ENCODE data around the gene MINDY4.

Gene MINDY4

DNA sequence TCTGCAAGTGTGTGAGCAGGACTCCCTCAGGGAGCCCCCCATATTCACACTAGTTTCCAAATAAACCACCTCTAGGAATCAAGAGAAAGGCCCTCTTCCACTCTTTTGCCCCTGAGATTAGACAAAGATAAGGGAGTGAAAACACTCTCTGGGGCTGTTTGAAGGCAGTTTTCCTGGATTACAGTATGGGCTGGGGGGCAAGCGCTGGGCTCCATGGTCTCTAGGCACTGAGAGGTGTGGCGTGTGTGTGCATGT, 141.4 kb downstream of the MINDY4 start:
- Histone ChIP-seq H3K9me3 (ENCODE audit: control insufficient read depth, insufficient read depth, low read depth, low read length) (no peaks in the 10 kb centered on the region), H3K27ac (ENCODE audit: extremely low read depth, low read depth, low read length) (no peak overlapping the region), H3K4me3 (ENCODE audit: low read depth, low read length) (no peak overlapping the region), H3K4me1 (ENCODE audit: control insufficient read depth, insufficient read depth, low read length) (no peaks in the 10 kb centered on the region), H3K36me3 (ENCODE audit: control insufficient read depth in 2 of 2, insufficient read depth in 1 of 2, low read length in 2 of 2) (no peaks in the 10 kb centered on the region)
- TF ChIP-seq HOXD13 (CRISPR knock-in tag; IDR thresholded peaks at IDR 0.05; ENCODE audit: borderline replicate concordance) (no peak), YY2 (tag by site-specific recombination; IDR thresholded peaks at IDR 0.05) (no peak)
- TF ChIP-seq, protein P1, sequence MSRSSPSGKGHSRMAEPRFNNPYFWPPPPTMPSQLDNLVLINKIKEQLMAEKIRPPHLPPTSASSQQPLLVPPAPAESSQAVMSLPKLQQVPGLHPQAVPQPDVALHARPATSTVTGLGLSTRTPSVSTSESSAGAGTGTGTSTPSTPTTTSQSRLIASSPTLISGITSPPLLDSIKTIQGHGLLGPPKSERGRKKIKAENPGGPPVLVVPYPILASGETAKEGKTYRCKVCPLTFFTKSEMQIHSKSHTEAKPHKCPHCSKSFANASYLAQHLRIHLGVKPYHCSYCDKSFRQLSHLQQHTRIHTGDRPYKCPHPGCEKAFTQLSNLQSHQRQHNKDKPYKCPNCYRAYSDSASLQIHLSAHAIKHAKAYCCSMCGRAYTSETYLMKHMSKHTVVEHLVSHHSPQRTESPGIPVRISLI (tag by site-specific recombination; IDR thresholded peaks at IDR 0.05): no peak
- POLR2A ChIA-PET: no interaction called here
- CTCF ChIA-PET: interaction anchor here (2.1 kb wide), 1 partner anchor 26 kb away, joined by 8 read pairs; no protein-coding TSS in a partner anchor

DNA sequence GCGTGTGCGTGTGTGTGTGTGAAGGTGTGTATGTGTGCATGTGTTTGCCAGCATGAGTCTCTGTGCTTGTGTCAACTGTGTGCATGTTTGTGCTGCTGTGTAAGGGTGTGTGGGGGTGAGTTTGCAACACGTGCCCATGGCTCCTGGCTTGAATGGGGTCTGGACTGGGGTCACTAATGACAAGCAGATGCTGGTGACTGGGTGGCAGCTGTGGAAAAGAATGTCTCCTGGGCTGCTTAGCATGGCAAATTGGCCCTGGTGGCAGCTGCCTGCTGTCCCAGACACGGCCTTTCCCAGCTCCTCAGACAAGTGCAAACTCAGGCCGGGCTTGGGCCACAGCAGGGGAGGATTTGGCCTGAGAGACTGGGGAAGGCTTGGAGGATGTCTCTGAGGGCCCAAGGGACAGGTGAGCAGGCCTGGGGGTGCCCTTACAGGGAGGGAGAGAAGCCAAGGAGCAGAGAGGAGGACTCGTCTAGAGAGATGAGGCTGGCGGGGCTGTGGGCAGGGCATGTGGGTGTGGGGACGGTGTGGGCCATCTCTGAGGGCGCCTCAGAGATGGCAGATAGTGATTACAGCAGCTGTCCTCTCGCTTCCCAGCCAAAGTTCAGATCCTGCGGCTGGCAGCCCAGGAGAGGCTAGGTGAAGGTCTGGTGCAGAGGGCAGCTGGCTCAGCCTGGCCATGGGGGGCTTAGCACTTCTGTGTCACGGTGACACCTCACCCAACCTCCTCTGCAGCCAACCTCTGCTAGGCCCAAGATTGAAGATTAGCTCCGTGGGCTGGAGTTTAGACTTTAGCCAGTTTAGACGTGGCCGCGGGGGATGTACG, 142.0 kb downstream of the MINDY4 start:
- CTCF ChIA-PET: interaction anchor here (2.1 kb wide), 1 partner anchor 25 kb away, joined by 8 read pairs; no protein-coding TSS in a partner anchor
- H3K4me3 ChIP-seq (ENCODE audit: low read depth, low read length): no peak overlapping the region
- POLR2A ChIA-PET: no interaction called here
- H3K27ac ChIP-seq (ENCODE audit: extremely low read depth, low read depth, low read length): no peak overlapping the region
- TF ChIP-seq ZFHX2 (tag by site-specific recombination; conservative IDR thresholded peaks at IDR 0.05) (peak; percentile 74), YY1 (tag by site-specific recombination; IDR thresholded peaks at IDR 0.05) (no peak), ZNF292 (tag by site-specific recombination; IDR thresholded peaks at IDR 0.05; ENCODE audit: borderline replicate concordance, low read depth) (no peak), EGR2 (tag by site-specific recombination; IDR thresholded peaks at IDR 0.05; ENCODE audit: low read depth) (peak; percentile 73; the same call in 1 of the 2 replicates)
- TF ChIP-seq, protein P2, sequence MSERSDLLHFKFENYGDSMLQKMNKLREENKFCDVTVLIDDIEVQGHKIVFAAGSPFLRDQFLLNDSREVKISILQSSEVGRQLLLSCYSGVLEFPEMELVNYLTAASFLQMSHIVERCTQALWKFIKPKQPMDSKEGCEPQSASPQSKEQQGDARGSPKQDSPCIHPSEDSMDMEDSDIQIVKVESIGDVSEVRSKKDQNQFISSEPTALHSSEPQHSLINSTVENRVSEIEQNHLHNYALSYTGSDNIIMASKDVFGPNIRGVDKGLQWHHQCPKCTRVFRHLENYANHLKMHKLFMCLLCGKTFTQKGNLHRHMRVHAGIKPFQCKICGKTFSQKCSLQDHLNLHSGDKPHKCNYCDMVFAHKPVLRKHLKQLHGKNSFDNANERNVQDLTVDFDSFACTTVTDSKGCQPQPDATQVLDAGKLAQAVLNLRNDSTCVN (tag by site-specific recombination; optimal IDR thresholded peaks at IDR 0.05): no peak
- H3K36me3 ChIP-seq (ENCODE audit: control insufficient read depth in 2 of 2, insufficient read depth in 1 of 2, low read length in 2 of 2): no peaks in the 10 kb centered on the region
- H3K9me3 ChIP-seq (ENCODE audit: control insufficient read depth, insufficient read depth, low read depth, low read length): no peaks in the 10 kb centered on the region
- H3K4me1 ChIP-seq (ENCODE audit: control insufficient read depth, insufficient read depth, low read length): no peaks in the 10 kb centered on the region

DNA sequence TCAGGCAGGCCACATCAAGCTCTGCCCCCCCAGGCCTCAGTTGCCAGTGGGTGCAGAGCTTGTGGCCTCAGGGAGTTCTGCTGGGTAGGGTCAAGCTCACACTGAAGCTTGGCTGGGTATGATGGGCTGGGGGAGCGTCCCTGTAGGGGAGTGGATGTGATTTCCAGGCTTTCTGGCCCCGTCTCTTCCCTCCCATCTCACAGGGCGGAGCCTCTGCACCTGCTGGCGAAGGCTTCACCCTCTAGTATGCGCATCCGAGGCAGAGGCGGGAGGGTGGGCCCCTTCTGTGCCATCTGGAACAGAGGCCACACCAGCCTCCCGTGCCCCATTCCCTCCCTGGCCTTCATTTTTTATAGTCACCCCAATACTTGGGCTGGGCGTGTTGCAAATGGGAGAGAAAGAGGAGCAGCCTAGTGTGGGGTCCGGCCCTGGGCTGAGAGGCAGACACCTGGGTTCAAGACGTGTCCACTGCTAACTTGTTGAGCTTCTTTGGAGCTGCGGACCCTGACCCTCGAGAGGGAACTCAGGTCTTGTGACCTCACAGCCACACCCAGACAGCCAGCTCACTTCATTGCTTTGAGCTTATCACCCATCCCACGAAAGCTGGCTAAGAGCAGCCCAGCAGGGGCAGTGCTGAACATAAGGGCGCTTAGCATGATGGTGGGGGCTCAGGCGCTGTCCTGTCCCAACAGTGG, 142.8 kb downstream of the MINDY4 start:
- Histone ChIP-seq H3K36me3 (ENCODE audit: control insufficient read depth in 2 of 2, insufficient read depth in 1 of 2, low read length in 2 of 2) (no peaks in the 10 kb centered on the region), H3K4me3 (ENCODE audit: low read depth, low read length) (no peak overlapping the region), H3K4me1 (ENCODE audit: control insufficient read depth, insufficient read depth, low read length) (no peaks in the 10 kb centered on the region), H3K9me3 (ENCODE audit: control insufficient read depth, insufficient read depth, low read depth, low read length) (no peaks in the 10 kb centered on the region), H3K27ac (ENCODE audit: extremely low read depth, low read depth, low read length) (no peak overlapping the region)
- ChIA-PET POLR2A (no interaction called here), CTCF (interaction anchor here (0.6 kb wide), 1 partner anchor 940 kb away, joined by 3 read pairs; no protein-coding TSS in a partner anchor)
- TF ChIP-seq GLI2 (tag by site-specific recombination; IDR thresholded peaks at IDR 0.05; ENCODE audit: borderline replicate concordance, low read depth) (no peak), TCF7L2 (IDR thresholded peaks at IDR 0.05; ENCODE audit: borderline replicate concordance, low read depth, low read length) (no peak), ZBTB48 (tag by site-specific recombination; IDR thresholded peaks at IDR 0.05) (no peak), ZNF175 (tag by site-specific recombination; IDR thresholded peaks at IDR 0.05) (no peak), ZNF19 (tag by site-specific recombination; IDR thresholded peaks at IDR 0.05; ENCODE audit: low read depth) (no peak), ZSCAN23 (tag by site-specific recombination; IDR thresholded peaks at IDR 0.05) (no peak), ZNF596 (tag by site-specific recombination; IDR thresholded peaks at IDR 0.05) (no peak), ZNF121 (tag by site-specific recombination; IDR thresholded peaks at IDR 0.05) (no peak), ZNF837 (tag by site-specific recombination; IDR thresholded peaks at IDR 0.05) (no peak), ZNF169 (tag by site-specific recombination; IDR thresholded peaks at IDR 0.05) (no peak), ZNF510 (tag by site-specific recombination; IDR thresholded peaks at IDR 0.05; ENCODE audit: insufficient replicate concordance) (no peak), BCL11B (tag by site-specific recombination; IDR thresholded peaks at IDR 0.05; ENCODE audit: low read depth) (no peak), EGR2 (tag by site-specific recombination; IDR thresholded peaks at IDR 0.05; ENCODE audit: low read depth) (no peak), ZNF140 (tag by site-specific recombination; IDR thresholded peaks at IDR 0.05) (no peak)
- TF ChIP-seq, protein P3, sequence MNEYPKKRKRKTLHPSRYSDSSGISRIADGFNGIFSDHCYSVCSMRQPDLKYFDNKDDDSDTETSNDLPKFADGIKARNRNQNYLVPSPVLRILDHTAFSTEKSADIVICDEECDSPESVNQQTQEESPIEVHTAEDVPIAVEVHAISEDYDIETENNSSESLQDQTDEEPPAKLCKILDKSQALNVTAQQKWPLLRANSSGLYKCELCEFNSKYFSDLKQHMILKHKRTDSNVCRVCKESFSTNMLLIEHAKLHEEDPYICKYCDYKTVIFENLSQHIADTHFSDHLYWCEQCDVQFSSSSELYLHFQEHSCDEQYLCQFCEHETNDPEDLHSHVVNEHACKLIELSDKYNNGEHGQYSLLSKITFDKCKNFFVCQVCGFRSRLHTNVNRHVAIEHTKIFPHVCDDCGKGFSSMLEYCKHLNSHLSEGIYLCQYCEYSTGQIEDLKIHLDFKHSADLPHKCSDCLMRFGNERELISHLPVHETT (tag by site-specific recombination; IDR thresholded peaks at IDR 0.05): no peak
- TF ChIP-seq, protein P4, sequence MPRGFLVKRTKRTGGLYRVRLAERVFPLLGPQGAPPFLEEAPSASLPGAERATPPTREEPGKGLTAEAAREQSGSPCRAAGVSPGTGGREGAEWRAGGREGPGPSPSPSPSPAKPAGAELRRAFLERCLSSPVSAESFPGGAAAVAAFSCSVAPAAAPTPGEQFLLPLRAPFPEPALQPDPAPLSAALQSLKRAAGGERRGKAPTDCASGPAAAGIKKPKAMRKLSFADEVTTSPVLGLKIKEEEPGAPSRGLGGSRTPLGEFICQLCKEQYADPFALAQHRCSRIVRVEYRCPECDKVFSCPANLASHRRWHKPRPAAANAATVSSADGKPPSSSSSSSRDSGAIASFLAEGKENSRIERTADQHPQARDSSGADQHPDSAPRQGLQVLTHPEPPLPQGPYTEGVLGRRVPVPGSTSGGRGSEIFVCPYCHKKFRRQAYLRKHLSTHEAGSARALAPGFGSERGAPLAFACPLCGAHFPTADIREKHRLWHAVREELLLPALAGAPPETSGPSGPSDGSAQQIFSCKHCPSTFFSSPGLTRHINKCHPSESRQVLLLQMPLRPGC (tag by site-specific recombination; IDR thresholded peaks at IDR 0.05): no peak
